Mesendoderm (in vitro differentiated cells): Measurements from ENCODE around the gene PCDHB5. TPM values are rescaled to one million over a fixed set of nuclear protein-coding genes. Genes with fewer than 3 reads are reported as not detected.
"Not testable (repeated sequence)": the region's sequence is repeated elsewhere in the genome, so short reads cannot be mapped to it uniquely, and the experiment has no call there.

Experiments used
- DNase-seq: peaks from one replicate; pipeline ENCODE4 v3.0.0; 2013
- H2AK5ac ChIP-seq: 2 replicates; pipeline ENCODE4 v1.6.1; 2013; ENCODE audit warnings: low read length, inconsistent platforms
- H2BK120ac ChIP-seq: 2 replicates; pipeline ENCODE4 v1.6.1; 2013; ENCODE audit warnings: low read depth, mild to moderate bottlenecking, low read length, moderate library complexity, mixed read lengths
- H2BK15ac ChIP-seq: replicated peaks from 2 replicates; pipeline ENCODE4 v1.6.1; 2013; ENCODE audit warnings: low read depth, mild to moderate bottlenecking, moderate library complexity
- H2BK5ac ChIP-seq: 2 replicates; pipeline ENCODE4 v1.6.1; 2013; ENCODE audit warnings: low read length, inconsistent platforms
- H3K18ac ChIP-seq: 2 replicates; pipeline ENCODE4 v1.6.1; 2013; ENCODE audit warnings: mild to moderate bottlenecking, low read length, mixed read lengths
- H3K23ac ChIP-seq: one replicate; pipeline ENCODE4 v1.6.1; 2013; ENCODE audit warnings: low read length
- H3K27ac ChIP-seq: 2 replicates; pipeline ENCODE4 v1.5.1; 2013; ENCODE audit warnings: low read depth, mild to moderate bottlenecking, inconsistent platforms, low read length, moderate library complexity
- H3K27me3 ChIP-seq: 2 replicates; pipeline ENCODE4 v1.6.1; 2013; ENCODE audit warnings: low read length, control low read depth, mild to moderate bottlenecking, inconsistent platforms; ENCODE audit not compliant: insufficient read depth, poor library complexity
- H3K36me3 ChIP-seq: 2 replicates; pipeline ENCODE4 v1.6.1; 2013; ENCODE audit warnings: low read length, inconsistent platforms; ENCODE audit not compliant: control insufficient read depth, insufficient read depth
- H3K4ac ChIP-seq: one replicate; pipeline ENCODE4 v1.6.1; 2013; ENCODE audit warnings: low read depth, mild to moderate bottlenecking, low read length, moderate library complexity
- H3K4me1 ChIP-seq: 2 replicates; pipeline ENCODE4 v1.6.1; 2013; ENCODE audit warnings: low read depth, low read length, inconsistent platforms; ENCODE audit not compliant: control insufficient read depth
- H3K4me2 ChIP-seq: 2 replicates; pipeline ENCODE4 v1.6.1; 2013; ENCODE audit warnings: low read length
- H3K4me3 ChIP-seq: 2 replicates; pipeline ENCODE4 v1.5.1; 2013; ENCODE audit warnings: mild to moderate bottlenecking, low read length
- H3K56ac ChIP-seq: one replicate; pipeline ENCODE4 v1.6.1; 2013; ENCODE audit warnings: low read length
- H3K79me1 ChIP-seq: 2 replicates; pipeline ENCODE4 v1.6.1; 2013; ENCODE audit warnings: low read length, inconsistent platforms
- H3K79me2 ChIP-seq: 2 replicates; pipeline ENCODE4 v1.6.1; 2013; ENCODE audit warnings: mild to moderate bottlenecking, low read length; ENCODE audit not compliant: control insufficient read depth, insufficient read depth
- H3K9ac ChIP-seq: 2 replicates; pipeline ENCODE4 v1.6.1; 2013; ENCODE audit warnings: low read length, inconsistent platforms
- H4K5ac ChIP-seq: one replicate; pipeline ENCODE4 v1.6.1; 2013; ENCODE audit warnings: low read length
- H4K8ac ChIP-seq: one replicate; pipeline ENCODE4 v1.6.1; 2013; ENCODE audit warnings: low read depth, mild to moderate bottlenecking, control low read depth, low read length, moderate library complexity
- WGBS: extraction: QIAGEN DNeasy Blood & Tissue Kit; methylation state at CpG from one replicate; pipeline ENCODE4 v1.1.7; 2013; ENCODE audit warnings: low lambda C conversion rate, missing lambda C conversion rate; ENCODE audit not compliant: insufficient coverage; ENCODE audit errors: extremely low coverage; 5-methylcytosine and 5-hydroxymethylcytosine counted together
- polyA plus RNA-seq, 2 experiments: library from polyadenylated mRNA; stranded (reverse); fragments of 200-250 nt; gene quantifications; one replicate each; pipeline ENCODE4 v1.2.3, GENCODE V29; 2013

PCDHB5 gene
- 7.5 TPM for polyA plus RNA-seq (2013, experiment 1 of 2)
- 7.8 TPM for polyA plus RNA-seq (2013, experiment 2 of 2)

DNA sequence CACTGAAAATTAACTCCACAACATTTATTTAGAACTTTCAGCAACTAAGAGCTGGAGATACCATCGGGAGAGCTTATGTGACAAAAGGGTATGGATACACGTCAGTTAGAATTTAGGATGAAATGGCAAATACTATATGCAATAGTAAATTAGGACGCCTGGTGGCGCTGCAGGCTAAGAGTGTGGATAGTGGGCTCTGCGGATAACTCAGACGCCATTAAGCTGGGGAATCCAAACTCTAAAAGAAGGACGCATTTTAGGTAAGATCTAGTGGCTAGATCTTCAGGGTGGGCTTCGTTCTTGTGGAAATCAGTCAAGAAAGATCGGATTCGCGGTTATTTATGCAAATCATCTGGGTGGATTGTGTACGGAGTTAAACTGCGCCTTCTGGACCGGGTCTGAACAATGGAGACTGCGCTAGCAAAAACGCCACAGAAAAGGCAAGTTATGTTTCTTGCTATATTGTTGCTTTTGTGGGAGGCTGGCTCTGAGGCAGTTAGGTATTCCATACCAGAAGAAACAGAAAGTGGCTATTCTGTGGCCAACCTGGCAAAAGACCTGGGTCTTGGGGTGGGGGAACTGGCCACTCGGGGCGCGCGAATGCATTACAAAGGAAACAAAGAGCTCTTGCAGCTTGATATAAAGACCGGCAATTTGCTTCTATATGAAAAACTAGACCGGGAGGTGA, at the start of gene PCDHB5:
Gene PCDHB5, plus strand, starts transcription at position 177 of the 688 bp plus-strand sequence. Its CDS starts 229 bp downstream, at position 406.
- Histone ChIP-seq H4K5ac (no peak within 1 kb of the TSS), H3K4ac (no peak within 1 kb of the TSS), H3K79me1 (no peaks in the 10 kb centered on the region), H3K4me1 (no peaks in the 10 kb centered on the region), H3K27me3 (no peaks in the 10 kb centered on the region), H3K23ac (no peak within 1 kb of the TSS), H3K4me3 (peak within 1 kb of the TSS; percentile 42), H3K79me2 (no peaks in the 10 kb centered on the region), H3K56ac (peak within 1 kb of the TSS; percentile 47), H2BK15ac (no peak within 1 kb of the TSS), H2AK5ac (no peak within 1 kb of the TSS), H3K4me2 (no peak within 1 kb of the TSS), H3K36me3 (no peaks in the 10 kb centered on the region), H3K18ac (no peak within 1 kb of the TSS), H4K8ac (peak within 1 kb of the TSS; percentile 28), H3K9ac (peak within 1 kb of the TSS; percentile 56), H2BK5ac (no peak within 1 kb of the TSS), H3K27ac (no peak within 1 kb of the TSS), H2BK120ac (no peak within 1 kb of the TSS)
- WGBS = no CpG with 5 or more reads among the region's 22 CpGs
- peak; percentile 76 for DNase-seq

- peak within 1 kb of the TSS; percentile 57 for H3K4me2 ChIP-seq
- DNase-seq = peak; percentile 97
- H3K4me3 ChIP-seq = peak within 1 kb of the TSS; percentile 89
- H3K79me1 ChIP-seq = no peaks in the 10 kb centered on the region
- no peak within 1 kb of the TSS for H2BK15ac ChIP-seq
- peaks cover 3% of the 10 kb centered on the region for H3K79me2 ChIP-seq
- peak within 1 kb of the TSS; percentile 77 for H3K18ac ChIP-seq
- peak within 1 kb of the TSS; percentile 98 for H3K56ac ChIP-seq
- H3K27me3 ChIP-seq = no peaks in the 10 kb centered on the region
- no peak within 1 kb of the TSS for H4K8ac ChIP-seq
- no peak within 1 kb of the TSS for H3K4ac ChIP-seq
- H4K5ac ChIP-seq = no peak within 1 kb of the TSS
- H2BK120ac ChIP-seq = no peak within 1 kb of the TSS
- H3K4me1 ChIP-seq = peaks cover 1% of the 10 kb centered on the region
- no CpG with 5 or more reads among the region's 29 CpGs for WGBS
- no peak within 1 kb of the TSS for H3K27ac ChIP-seq
- H3K23ac ChIP-seq = no peak within 1 kb of the TSS
- H2AK5ac ChIP-seq = no peak within 1 kb of the TSS
- peak within 1 kb of the TSS; percentile 94 for H3K9ac ChIP-seq
- no peaks in the 10 kb centered on the region for H3K36me3 ChIP-seq
- H2BK5ac ChIP-seq = no peak within 1 kb of the TSS
Observed at GRCh38 chr5:141094481-141095262, 40.3 kb upstream of the PCDHB5 start, which contains the start of gene PCDHB2. PCDHB2 (plus strand) TSS chr5:141094615; CDS start chr5:141094791, 176 bp downstream.

GRCh38 chr5:141095263-141095641, 39.8 kb upstream of the PCDHB5 start:
- no peak overlapping the region for H2BK15ac ChIP-seq
- H3K4me2 ChIP-seq = peak overlapping the region; percentile 57
- H3K4me3 ChIP-seq = peak overlapping the region; percentile 89
- no peak overlapping the region for H3K18ac ChIP-seq
- H4K5ac ChIP-seq = no peak overlapping the region
- no peak overlapping the region for H4K8ac ChIP-seq
- WGBS = no CpG with 5 or more reads among the region's 12 CpGs
- peak; percentile 17 for DNase-seq
- H3K27ac ChIP-seq = no peak overlapping the region
- peak overlapping the region; percentile 94 for H3K9ac ChIP-seq
- H3K36me3 ChIP-seq = no peaks in the 10 kb centered on the region
- H3K79me2 ChIP-seq = peaks cover 3% of the 10 kb centered on the region
- H3K27me3 ChIP-seq = no peaks in the 10 kb centered on the region
- no peak overlapping the region for H2BK5ac ChIP-seq
- no peaks in the 10 kb centered on the region for H3K79me1 ChIP-seq
- H3K23ac ChIP-seq = no peak overlapping the region
- H3K4ac ChIP-seq = no peak overlapping the region
- H2BK120ac ChIP-seq = no peak overlapping the region
- no peak overlapping the region for H2AK5ac ChIP-seq
- H3K4me1 ChIP-seq = peaks cover 1% of the 10 kb centered on the region
- peak overlapping the region; percentile 98 for H3K56ac ChIP-seq

DNA sequence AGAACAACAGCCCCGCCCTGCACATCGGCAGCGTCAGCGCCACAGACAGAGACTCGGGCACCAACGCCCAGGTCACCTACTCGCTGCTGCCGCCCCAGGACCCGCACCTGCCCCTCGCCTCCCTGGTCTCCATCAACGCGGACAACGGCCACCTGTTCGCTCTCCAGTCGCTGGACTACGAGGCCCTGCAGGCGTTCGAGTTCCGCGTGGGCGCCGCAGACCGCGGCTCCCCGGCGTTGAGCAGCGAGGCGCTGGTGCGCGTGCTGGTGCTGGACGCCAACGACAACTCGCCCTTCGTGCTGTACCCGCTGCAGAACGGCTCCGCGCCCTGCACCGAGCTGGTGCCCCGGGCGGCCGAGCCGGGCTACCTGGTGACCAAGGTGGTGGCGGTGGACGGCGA, 38.8 kb upstream of the PCDHB5 start:
- H3K23ac ChIP-seq, H2BK120ac ChIP-seq, DNase-seq, H2BK5ac ChIP-seq, H4K8ac ChIP-seq, H3K18ac ChIP-seq, H2BK15ac ChIP-seq, H3K4me3 ChIP-seq, H3K79me1 ChIP-seq, H3K27ac ChIP-seq, H4K5ac ChIP-seq, H3K9ac ChIP-seq, H3K4ac ChIP-seq, H3K4me1 ChIP-seq, H3K79me2 ChIP-seq, H2AK5ac ChIP-seq, H3K36me3 ChIP-seq, H3K4me2 ChIP-seq, H3K56ac ChIP-seq, H3K27me3 ChIP-seq: not testable (repeated sequence)
- WGBS = no CpG with 5 or more reads among the region's 46 CpGs

DNA sequence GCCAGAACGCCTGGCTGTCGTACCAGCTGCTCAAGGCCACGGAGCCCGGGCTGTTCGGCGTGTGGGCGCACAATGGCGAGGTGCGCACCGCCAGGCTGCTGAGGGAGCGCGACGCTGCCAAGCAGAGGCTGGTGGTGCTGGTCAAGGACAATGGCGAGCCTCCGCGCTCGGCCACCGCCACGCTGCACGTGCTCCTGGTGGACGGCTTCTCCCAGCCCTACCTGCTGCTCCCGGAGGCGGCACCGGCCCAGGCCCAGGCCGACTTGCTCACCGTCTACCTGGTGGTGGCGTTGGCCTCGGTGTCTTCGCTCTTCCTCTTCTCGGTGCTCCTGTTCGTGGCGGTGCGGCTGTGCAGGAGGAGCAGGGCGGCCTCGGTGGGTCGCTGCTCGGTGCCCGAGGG, 38.4 kb upstream of the PCDHB5 start:
- WGBS = no CpG with 5 or more reads among the region's 38 CpGs
- not testable (repeated sequence) for H3K36me3 ChIP-seq

More for the DNA sequence above, 38.4 kb upstream of the PCDHB5 start:
- not testable (repeated sequence) for H3K4me1 ChIP-seq, H3K4ac ChIP-seq, DNase-seq, H4K5ac ChIP-seq, H3K23ac ChIP-seq, H3K79me1 ChIP-seq, H3K4me2 ChIP-seq, H4K8ac ChIP-seq, H2AK5ac ChIP-seq, H3K9ac ChIP-seq, H3K27me3 ChIP-seq, H3K4me3 ChIP-seq, H2BK120ac ChIP-seq, H2BK15ac ChIP-seq, H3K18ac ChIP-seq, H3K79me2 ChIP-seq, H3K27ac ChIP-seq, H3K56ac ChIP-seq, H2BK5ac ChIP-seq
